ENCODE measurements around the gene C11orf42.

Gene C11orf42

DNA sequence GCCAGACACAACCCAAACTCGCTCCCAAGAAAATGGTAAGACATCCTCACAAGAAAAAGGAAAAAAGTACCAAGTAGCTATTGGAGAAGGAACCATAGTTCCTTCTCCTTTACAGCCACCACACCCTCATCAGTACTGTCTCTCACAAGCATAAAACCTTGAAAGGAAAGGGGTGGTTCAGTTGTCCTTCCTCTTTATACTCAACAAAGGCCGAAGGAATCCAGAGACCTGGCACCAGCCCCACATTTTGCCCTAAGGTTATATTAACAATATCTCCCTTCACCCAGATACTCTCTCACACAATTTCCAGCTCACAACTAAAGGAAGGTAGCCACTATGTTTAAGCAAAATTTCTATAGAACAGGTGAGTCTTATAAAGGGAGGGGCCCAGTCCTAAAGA is 20.5 kb downstream of the C11orf42 start:
- TF ChIP-seq CTCF (IDR thresholded peaks at IDR 0.05; ENCODE audit: borderline replicate concordance, extremely low read depth, low read length, poor library complexity, severe bottlenecking): no peak
- TF ChIP-seq EZH2 (IDR thresholded peaks at IDR 0.05; ENCODE audit: borderline replicate concordance, low read depth, low read length, severe bottlenecking): no peak
- Histone ChIP-seq H4K20me1 (ENCODE audit: insufficient read depth, low read length) (peaks cover 35% of the 10 kb centered on the region; the same call in 1 of the 2 replicates), H3K36me3 (ENCODE audit: insufficient read depth, low read length) (peaks cover 33% of the 10 kb centered on the region), H3K27me3 (ENCODE audit: insufficient read depth, low read length, poor library complexity) (no peaks in the 10 kb centered on the region), H3K9ac (ENCODE audit: low read depth, low read length) (no peak overlapping the region), H2AFZ (ENCODE audit: low read depth, low read length) (no peak overlapping the region), H3K79me2 (ENCODE audit: insufficient read depth, low read length) (peaks cover 37% of the 10 kb centered on the region), H3K4me2 (ENCODE audit: insufficient read depth, low read length) (no peak overlapping the region), H3K27ac (ENCODE audit: low read length) (no peak overlapping the region), H3K4me3 (ENCODE audit: low read depth in 1 of 2, low read length in 2 of 2) (no peak overlapping the region), H3K4me1 (ENCODE audit: insufficient read depth, low read length) (no peaks in the 10 kb centered on the region), H3K9me3 (ENCODE audit: insufficient read depth, low read length, severe bottlenecking) (no peaks in the 10 kb centered on the region)
- DNase-seq: no peak
- no peak for ATAC-seq (ENCODE audit: insufficient read depth, low read depth)

GRCh38 chr11:6228520-6228919 is 23.2 kb downstream of the C11orf42 start:
- no peak for ATAC-seq (ENCODE audit: insufficient read depth, low read depth)
- Histone ChIP-seq H3K9ac (ENCODE audit: low read depth, low read length) (no peak overlapping the region), H3K27me3 (ENCODE audit: insufficient read depth, low read length, poor library complexity) (no peaks in the 10 kb centered on the region), H3K4me1 (ENCODE audit: insufficient read depth, low read length) (peaks cover 9% of the 10 kb centered on the region), H3K27ac (ENCODE audit: low read length) (no peak overlapping the region), H3K4me2 (ENCODE audit: insufficient read depth, low read length) (no peak overlapping the region), H4K20me1 (ENCODE audit: insufficient read depth, low read length) (peaks cover 40% of the 10 kb centered on the region; the same call in 1 of the 2 replicates), H3K4me3 (ENCODE audit: low read depth in 1 of 2, low read length in 2 of 2) (no peak overlapping the region), H3K36me3 (ENCODE audit: insufficient read depth, low read length) (peaks cover 11% of the 10 kb centered on the region), H2AFZ (ENCODE audit: low read depth, low read length) (no peak overlapping the region), H3K79me2 (ENCODE audit: insufficient read depth, low read length) (peaks cover 62% of the 10 kb centered on the region), H3K9me3 (ENCODE audit: insufficient read depth, low read length, severe bottlenecking) (no peaks in the 10 kb centered on the region)
- DNase-seq: no peak
- TF ChIP-seq CTCF (IDR thresholded peaks at IDR 0.05; ENCODE audit: borderline replicate concordance, extremely low read depth, low read length, poor library complexity, severe bottlenecking) (no peak), EZH2 (IDR thresholded peaks at IDR 0.05; ENCODE audit: borderline replicate concordance, low read depth, low read length, severe bottlenecking) (no peak)

DNA sequence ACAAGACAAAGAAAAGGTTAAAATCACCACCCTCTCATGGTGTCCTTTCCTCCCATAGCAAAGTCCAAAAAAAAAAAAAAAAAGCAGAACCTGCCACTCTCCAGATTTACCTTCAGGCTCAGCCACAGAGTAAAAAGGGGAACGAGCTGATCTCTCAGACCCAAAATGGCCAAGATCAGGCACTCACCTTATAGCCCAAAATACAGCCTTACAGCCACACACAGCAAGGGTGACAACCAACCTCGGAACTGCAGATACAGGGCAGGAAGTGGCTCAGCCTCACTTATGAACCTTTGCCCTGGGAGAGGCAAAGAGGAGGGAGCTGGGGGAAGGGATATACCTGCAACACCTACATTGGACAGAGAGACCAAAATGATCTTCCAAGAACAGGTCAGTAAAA is 24.6 kb downstream of the C11orf42 start:
- Histone ChIP-seq H2AFZ (ENCODE audit: low read depth, low read length) (no peak overlapping the region), H3K4me2 (ENCODE audit: insufficient read depth, low read length) (no peak overlapping the region), H3K79me2 (ENCODE audit: insufficient read depth, low read length) (peaks cover 71% of the 10 kb centered on the region), H3K4me3 (ENCODE audit: low read depth in 1 of 2, low read length in 2 of 2) (no peak overlapping the region), H3K27ac (ENCODE audit: low read length) (no peak overlapping the region), H4K20me1 (ENCODE audit: insufficient read depth, low read length) (peaks cover 37% of the 10 kb centered on the region; the same call in 1 of the 2 replicates), H3K36me3 (ENCODE audit: insufficient read depth, low read length) (no peaks in the 10 kb centered on the region; the same call in 1 of the 2 replicates), H3K4me1 (ENCODE audit: insufficient read depth, low read length) (peaks cover 15% of the 10 kb centered on the region), H3K9ac (ENCODE audit: low read depth, low read length) (no peak overlapping the region), H3K9me3 (ENCODE audit: insufficient read depth, low read length, severe bottlenecking) (no peaks in the 10 kb centered on the region), H3K27me3 (ENCODE audit: insufficient read depth, low read length, poor library complexity) (no peaks in the 10 kb centered on the region)
- no peak for DNase-seq
- ATAC-seq (ENCODE audit: insufficient read depth, low read depth): no peak
- TF ChIP-seq EZH2 (IDR thresholded peaks at IDR 0.05; ENCODE audit: borderline replicate concordance, low read depth, low read length, severe bottlenecking) (no peak), CTCF (IDR thresholded peaks at IDR 0.05; ENCODE audit: borderline replicate concordance, extremely low read depth, low read length, poor library complexity, severe bottlenecking) (no peak)

Measured in DND-41 (cell line).